K562 (cell line): ENCODE results near the gene TAF8. TPM values are rescaled to one million over a fixed set of nuclear protein-coding genes. Genes with fewer than 3 reads are reported as not detected.
A peak's percentile ranks its signal among the peaks of the same experiment; 100 is the strongest.

Experiments used
- ATAC-seq: fragments of 200-7000 bp; cut with Tn5 transposase; 3 replicates; pipeline ENCODE4 v1.9.1; 2020; ENCODE audit warnings: moderate library complexity
- Bru-seq: library from RNA; stranded (reverse); fragments of 400-500 nt; gene quantifications from one replicate; lab custom pipeline; 2021; lab: Mats Ljungman, UMichigan
- BruChase-seq, 2 experiments: library from RNA; stranded (reverse); fragments of 400-500 nt; gene quantifications; one replicate each; lab custom pipeline; 2021; lab: Mats Ljungman, UMichigan
- BruUV-seq: library from RNA; stranded (reverse); fragments of 400-500 nt; replicated peaks from 2 replicates; lab custom pipeline; 2021; lab: Mats Ljungman, UMichigan
- CTCF ChIA-PET: fragments of 300-600 bp; formaldehyde crosslinking; extraction: SDS; loops from one replicate; lab custom pipeline; 2021; ENCODE audit warnings: low intra/inter-chr PET ratio; lab: Yijun Ruan, JAX
- POLR2A ChIA-PET: fragments of 300-600, 350-650 bp; sonication (Branson Sonifier 250); formaldehyde crosslinking; extraction: SDS; loops from one replicate; lab custom pipeline; 2021; ENCODE audit warnings: antibody characterized with exemption, inconsistent platforms; lab: Yijun Ruan, JAX
- DNase-seq, 4 experiments: peaks; one replicate each; pipeline versions ENCODE4 v3.0.0 to v3.0.0-alpha.2; 2011 to 2018; ENCODE audit warnings: low spot score in 3 of 4, mixed read lengths in 3 of 4; ENCODE audit errors: extremely low read depth in 1 of 4
- FAIRE-seq: peaks from 2 replicates; lab custom pipeline; 2011; peaks lifted over from hg19 to GRCh38; lab: Jason Lieb, UNC
- H2AFZ ChIP-seq: 2 replicates; pipeline ENCODE4 v1.6.0; 2011; ENCODE audit warnings: low read depth, low read length, control low read depth, inconsistent platforms
- H3K27ac ChIP-seq: fragments of 200-600 bp; 3 replicates; pipeline ENCODE4 v1.8.0; 2011; ENCODE audit warnings: low read depth, mild to moderate bottlenecking, control low read depth, inconsistent platforms, low read length, moderate library complexity, mixed read lengths; ENCODE audit errors: extremely low read depth
- H3K27me3 ChIP-seq, 2 experiments: fragments of 300-600 bp in 1 of 2; 2 replicates in 1 of 2; 3 replicates in 1 of 2; pipeline versions ENCODE4 v1.6.0 to v1.8.0; 2011; ENCODE audit warnings: inconsistent platforms in 2 of 2, low read length in 2 of 2, mild to moderate bottlenecking in 1 of 2, mixed read lengths in 1 of 2, moderate library complexity in 1 of 2; ENCODE audit not compliant: control insufficient read depth in 2 of 2, insufficient read depth in 2 of 2
- H3K36me3 ChIP-seq: fragments of 300-600 bp; 3 replicates; pipeline ENCODE4 v1.8.0; 2011; ENCODE audit warnings: mild to moderate bottlenecking, low read length, inconsistent platforms; ENCODE audit not compliant: control insufficient read depth, insufficient read depth
- H3K4me1 ChIP-seq, 2 experiments: fragments of 200-600 bp in 1 of 2; replicated peaks in 1 of 2; 2 replicates in 1 of 2; 3 replicates in 1 of 2; pipeline versions ENCODE4 v1.5.1 to v1.8.0; 2011; ENCODE audit warnings: inconsistent platforms in 2 of 2, low read length in 2 of 2, mild to moderate bottlenecking in 1 of 2, mixed read lengths in 1 of 2, moderate library complexity in 1 of 2; ENCODE audit not compliant: control insufficient read depth in 2 of 2, insufficient read depth in 2 of 2
- H3K4me2 ChIP-seq: 2 replicates; pipeline ENCODE4 v1.6.1; 2011; ENCODE audit warnings: low read length, control low read depth, inconsistent platforms, mixed read lengths; ENCODE audit not compliant: insufficient read depth
- H3K4me3 ChIP-seq: fragments of 200-600 bp; sonication (generic), shearing (Covaris generic); 2 replicates; pipeline ENCODE4 v1.5.1; 2016; ENCODE audit warnings: control low read depth, inconsistent platforms
- H3K79me2 ChIP-seq: fragments of 200-600 bp; 3 replicates; pipeline ENCODE4 v1.8.0; 2011; ENCODE audit warnings: low read length, inconsistent platforms; ENCODE audit not compliant: control insufficient read depth, insufficient read depth
- H3K9ac ChIP-seq, 2 experiments: 2 replicates each; pipeline versions ENCODE4 v1.6.0 to v1.6.1; 2011; ENCODE audit warnings: low read depth in 2 of 2, low read length in 2 of 2, control low read depth in 1 of 2, inconsistent platforms in 1 of 2, mild to moderate bottlenecking in 1 of 2, mixed read lengths in 1 of 2; ENCODE audit not compliant: insufficient read depth in 1 of 2
- H3K9me1 ChIP-seq: one replicate; pipeline ENCODE4 v1.6.0; 2011; ENCODE audit warnings: inconsistent platforms, mild to moderate bottlenecking, low read length, moderate library complexity; ENCODE audit not compliant: control insufficient read depth, insufficient read depth
- H3K9me3 ChIP-seq: replicated peaks from 2 replicates; pipeline ENCODE4 v1.5.1; 2011; ENCODE audit warnings: low read depth, low read length, inconsistent platforms; ENCODE audit not compliant: control insufficient read depth, insufficient read depth
- H4K20me1 ChIP-seq: replicated peaks from 2 replicates; pipeline ENCODE4 v1.6.1; 2011; ENCODE audit warnings: low read length, inconsistent platforms, mixed read lengths; ENCODE audit not compliant: control insufficient read depth, insufficient read depth
- ARNT ChIP-seq, 2 experiments: fragments of 450-650 bp; IDR thresholded peaks; 2 replicates each; pipeline ENCODE4 v1.6.1; 2016; ENCODE audit warnings: mild to moderate bottlenecking in 1 of 2
- FOSL1 ChIP-seq: fragments of 200-800 bp; sonication (Bioruptor generic); conservative IDR thresholded peaks from 2 replicates; pipeline ENCODE4 v1.6.1; 2016; ENCODE audit warnings: missing genetic modification characterization, missing compliant biosample characterization
- HNRNPK ChIP-seq: fragments of 200-400 bp; formaldehyde crosslinking; IDR thresholded peaks from one replicate; pipeline ENCODE4 v1.6.1; 2018; ENCODE audit warnings: mild to moderate bottlenecking, low read depth, low read length; ENCODE audit not compliant: poor library complexity, severe bottlenecking
- PCBP2 ChIP-seq: fragments of 200-400 bp; formaldehyde crosslinking; IDR thresholded peaks from 2 replicates; pipeline ENCODE4 v1.6.1; 2018; ENCODE audit warnings: low read length, low read depth, mild to moderate bottlenecking, moderate library complexity; ENCODE audit not compliant: poor library complexity, severe bottlenecking
- POLR2G ChIP-seq: fragments of 200-400 bp; formaldehyde crosslinking; IDR thresholded peaks from 2 replicates; pipeline ENCODE4 v1.6.1; 2017; ENCODE audit warnings: low read depth, mild to moderate bottlenecking, antibody characterized with exemption, low read length, moderate library complexity
- RBM34 ChIP-seq: fragments of 200-400 bp; formaldehyde crosslinking; IDR thresholded peaks from 2 replicates; pipeline ENCODE4 v1.6.1; 2018; ENCODE audit warnings: low read length, borderline replicate concordance; ENCODE audit not compliant: insufficient read depth
- RREB1 ChIP-seq: fragments of 250-450 bp; sonication (Bioruptor Pico); IDR thresholded peaks from 2 replicates; pipeline ENCODE4 v1.4.0; 2020
- ZNF384 ChIP-seq: IDR thresholded peaks from 2 replicates; pipeline ENCODE4 v1.6.1; 2012; ENCODE audit warnings: low read depth, low read length, improper control_type of control experiment
- WGBS: fragments of 100-300 bp; shearing (Covaris generic); methylation state at CpG from one replicate; pipeline ENCODE4 v1.1.6; 2016; ENCODE audit warnings: low coverage, mixed read lengths; ENCODE audit not compliant: insufficient coverage; ENCODE audit errors: missing lambda C conversion rate; 5-methylcytosine and 5-hydroxymethylcytosine counted together
- in situ Hi-C: fragments of 300-500 bp; cut with MboI; formaldehyde crosslinking; loops from 4 replicates; pipeline ENCODE4 v1.15.0; 2018; ENCODE audit warnings: inconsistent platforms, mixed read lengths
- intact Hi-C: fragments of 100-400 bp; cut with micrococcal nuclease; formaldehyde crosslinking; loops from 2 replicates; pipeline ENCODE4 v1.14.2; 2022
- long read RNA-seq, 3 experiments: library from polyadenylated mRNA in 2 of 3; library from RNA in 1 of 3; unstranded in 2 of 3; stranded (forward) in 1 of 3; transcript quantifications; one replicate each; pipeline ENCODE4 v2.0.0, GENCODE V29; 2019 to 2022
- polyA minus RNA-seq, 3 experiments: library from RNA; depleted of rRNA, polyadenylated mRNA; stranded (reverse); fragments of >200 nt; gene quantifications; 2 replicates each; pipeline ENCODE4 v1.2.3, GENCODE V29; 2011
- polyA plus RNA-seq, 8 experiments: library from polyadenylated mRNA; depleted of rRNA in 4 of 8; stranded (reverse) in 5 of 8; unstranded in 3 of 8; fragments of >200 nt; fragmentation: Nextera tagmentation in 2 of 8; fragmentation: Illumina TruSeq in 1 of 8; extraction: Ambion mirVana in 2 of 8; extraction: Trizol in 1 of 8; gene quantifications; 2 replicates each; pipeline versions ENCODE4 v1.2.1 to v1.2.3, GENCODE V29; 2011 to 2014; ENCODE audit warnings: inconsistent platforms in 1 of 8, missing spikeins in 1 of 8
- total RNA-seq, 7 experiments: library from RNA; depleted of rRNA in 6 of 7; stranded (reverse); fragments of >200 nt in 6 of 7; fragmentation: Illumina TruSeq in 2 of 7; extraction: Trizol in 2 of 7; gene quantifications; 2 replicates each; pipeline versions ENCODE4 v1.2.1 to v1.2.3, GENCODE V29; 2011 to 2021; ENCODE audit warnings: low replicate concordance in 1 of 7

TAF8 gene
- total RNA-seq (2011; cell fraction: chromatin; rRNA removed; ENCODE audit: low replicate concordance) = 128 and 137 TPM in 2 replicates
- 89.7 and 95.9 TPM in 2 replicates for total RNA-seq (2011; cell fraction: nucleolus; rRNA removed)
- total RNA-seq (2011; cell fraction: nucleoplasm; rRNA removed) = 111 and 145 TPM in 2 replicates
- 37.8 and 45.6 TPM in 2 replicates for total RNA-seq (2014; rRNA removed)
- 41.0 and 43.8 TPM in 2 replicates for total RNA-seq (2014; rRNA removed; fragmentation: Illumina TruSeq; extraction: Trizol)
- total RNA-seq (2015; rRNA removed; fragmentation: Illumina TruSeq; extraction: Trizol) = 29.4 and 32.3 TPM in 2 replicates
- total RNA-seq (2021) = 49.1 and 51.4 TPM in 2 replicates
- 52.8 and 57.2 TPM in 2 replicates for polyA plus RNA-seq (2011; rRNA removed)
- polyA plus RNA-seq (2011; cell fraction: cytosol; rRNA removed) = 58.0 and 76.8 TPM in 2 replicates
- polyA plus RNA-seq (2011; cell fraction: nucleus; rRNA removed) = 33.2 and 40.6 TPM in 2 replicates
- polyA plus RNA-seq (2012) = 24.5 and 33.6 TPM in 2 replicates
- polyA plus RNA-seq (2014; fragmentation: Illumina TruSeq; extraction: Trizol) = 49.2 and 52.6 TPM in 2 replicates
- 10 to 100 TPM; 58.9 to 84.0 TPM for polyA plus RNA-seq (2014; fragmentation: Nextera tagmentation; extraction: Ambion mirVana)
- 57.1 and 60.3 TPM in 2 replicates for polyA plus RNA-seq (2014; rRNA removed)
- 89.5 and 117 TPM in 2 replicates for polyA minus RNA-seq (2011; rRNA and poly(A)+ RNA removed)
- polyA minus RNA-seq (2011; cell fraction: cytosol; rRNA and poly(A)+ RNA removed) = 30.9 and 35.3 TPM in 2 replicates
- 37.0 and 60.9 TPM in 2 replicates for polyA minus RNA-seq (2011; cell fraction: nucleus; rRNA and poly(A)+ RNA removed)
- percentile 79 among the genes with signal in this experiment for Bru-seq, nascent RNA
- percentile 84 among the genes with signal in this experiment for BruChase-seq, experiment 1, labeled RNA remaining after a 2-hour chase
- percentile 84 among the genes with signal in this experiment for BruChase-seq, experiment 2, labeled RNA remaining after a 6-hour chase
- long read RNA-seq, experiment 1, transcript TAF8-202 (5 exons, 794 nt) = major isoform, 14 of 73 reads
- long read RNA-seq, experiment 1, partial matches to known transcripts = 31 of 73 reads
- long read RNA-seq, experiment 1, other reads (novel, unspliced or antisense) = 26 of 73 reads
- long read RNA-seq, experiment 2, transcript TAF8-202 (5 exons, 794 nt) = major isoform, 14 of 36 reads
- long read RNA-seq, experiment 2, partial matches to known transcripts = 2 of 36 reads
- long read RNA-seq, experiment 2, other reads (novel, unspliced or antisense) = 18 of 36 reads
- long read RNA-seq, experiment 3, full-length matches to known transcripts = 13 of 18 reads
- long read RNA-seq, experiment 3, partial matches to known transcripts = 0 of 18 reads
- long read RNA-seq, experiment 3, other reads (novel, unspliced or antisense) = 5 of 18 reads

- POLR2A ChIA-PET = interaction anchor here (0.6 to 4.3 kb wide), 25 partner anchors 8 to 264 kb away, joined by 3 to 27 read pairs (median 4); partner anchors contain the start of genes BYSL, MED20 and TOMM6
- Histone ChIP-seq H2AFZ (peak within 1 kb of the TSS; percentile 100), H3K9me1 (no peaks in the 10 kb centered on the region), H3K9me3 (no peaks in the 10 kb centered on the region), H3K36me3 (peaks cover 41% of the 10 kb centered on the region), H3K79me2 (peaks cover 21% of the 10 kb centered on the region), H3K9ac (peak within 1 kb of the TSS; percentile 97 to 99), H3K27ac (peak within 1 kb of the TSS; percentile 98), H4K20me1 (no peaks in the 10 kb centered on the region), H3K27me3 (no peaks in the 10 kb centered on the region), H3K4me2 (peak within 1 kb of the TSS; percentile 97), H3K4me3 (peak within 1 kb of the TSS; percentile 86), H3K4me1 (peaks cover 37 to 40% of the 10 kb centered on the region in 2 experiments)
- CTCF ChIA-PET = interaction anchor here (0.7 to 1.1 kb wide), 2 partner anchors 173 to 264 kb away, joined by 3 to 4 read pairs; partner anchors contain the start of gene TOMM6
- FAIRE-seq (peak; percentile 79), ATAC-seq (peak; percentile 91), DNase-seq (peak; percentile 94 to 99 (median 96))
- under 1% methylated on average over 39 of the region's 59 CpGs for WGBS
- intact Hi-C loops (no loop called here), in situ Hi-C loops (no loop called here)
- BruUV-seq = TSS peak; percentile 60
- peak; percentile 100 for TF ChIP-seq POLR2G
- TF ChIP-seq RREB1 (CRISPR knock-in tag) = no peak
- TF ChIP-seq ARNT (IDR thresholded peaks at IDR 0.05) = peak; percentile 10 to 77; a peak in 2 of 4 replicates
- no peak for TF ChIP-seq HNRNPK
- peak; percentile 47; the same call in 1 of the 2 replicates for TF ChIP-seq FOSL1 (tag)
- no peak for TF ChIP-seq RBM34
- TF ChIP-seq ZNF384 = peak; percentile 92
- no peak for TF ChIP-seq PCBP2
These were observed at the start of gene TAF8 for GRCh38 chr6:42050297-42051267. Gene TAF8 (plus strand): TSS chr6:42050524. CDS start chr6:42050542, 18 bp downstream.
